ENCODE results near the gene SLC26A6. TPM values are rescaled to one million over a fixed set of nuclear protein-coding genes. Genes with fewer than 3 reads are reported as not detected.

SLC26A6 gene
- total RNA-seq, 1 experiment from 2014 or later = 55.1 TPM

GRCh38 chr3:48648188-48648850 is 13.1 kb upstream of the SLC26A6 start:
- H3K4me3 ChIP-seq (replicated peaks in 1 of 2; ENCODE audit: low read depth in 1 of 2, low read length in 2 of 2) = no peak overlapping the region
- no TSS peak for BruUV-seq (replicated peaks)
- H3K27ac ChIP-seq (ENCODE audit: low read depth, low read length) = no peak overlapping the region
- intact Hi-C loops (cut with micrococcal nuclease) = no loop called here
- H4K20me1 ChIP-seq (ENCODE audit: insufficient read depth) = no peaks in the 10 kb centered on the region
- ChIA-PET CTCF (no interaction called here), POLR2A (no interaction called here), RAD21 (ENCODE audit: low non-redundant PET in 1 of 2, low total read pairs in 2 of 2, uncharacterized antibody in 2 of 2, unreplicated experiment in 2 of 2) (no interaction called here)
- no peak overlapping the region for H3K9ac ChIP-seq (ENCODE audit: low read length)
- TF ChIP-seq EGR1 (IDR thresholded peaks at IDR 0.05; ENCODE audit: low read depth) = no peak
- no peak for TF ChIP-seq EZH2phosphoT487 (IDR thresholded peaks at IDR 0.05; ENCODE audit: borderline replicate concordance)
- no peak for TF ChIP-seq ELF1 (IDR thresholded peaks at IDR 0.05; ENCODE audit: borderline replicate concordance, low read depth)
- TF ChIP-seq MAX (IDR thresholded peaks at IDR 0.05) = no peak
- TF ChIP-seq EZH2 (IDR thresholded peaks at IDR 0.05) = no peak
- no peak for TF ChIP-seq CEBPB (IDR thresholded peaks at IDR 0.05; ENCODE audit: low read depth)
- no peak for TF ChIP-seq ZNF274 (IDR thresholded peaks at IDR 0.05; ENCODE audit: low read depth, low read length)
- no peak for TF ChIP-seq YY1 (IDR thresholded peaks at IDR 0.05; ENCODE audit: extremely low read depth, insufficient replicate concordance, low read depth, low read length)
- H3K9me3 ChIP-seq (ENCODE audit: control insufficient read depth in 1 of 2, insufficient read depth in 1 of 2, low read depth in 1 of 2, low read length in 2 of 2) = no peaks in the 10 kb centered on the region
- H3K36me3 ChIP-seq (ENCODE audit: control insufficient read depth in 1 of 2, insufficient read depth in 2 of 2, low read length in 2 of 2) = no peaks in the 10 kb centered on the region
- H3K27me3 ChIP-seq (ENCODE audit: insufficient read depth, low read length) = no peaks in the 10 kb centered on the region
- H3K4me1 ChIP-seq (ENCODE audit: control insufficient read depth in 1 of 2, insufficient read depth in 2 of 2, low read length in 2 of 2) = no peaks in the 10 kb centered on the region
- H3K9me2 ChIP-seq (ENCODE audit: insufficient read depth) = no peaks in the 10 kb centered on the region
- H2AFZ ChIP-seq (ENCODE audit: low read depth, low read length, poor library complexity, severe bottlenecking) = no peak overlapping the region
- H3K79me2 ChIP-seq (ENCODE audit: insufficient read depth, low read length) = no peaks in the 10 kb centered on the region
- ATAC-seq (no peak), DNase-seq (ENCODE audit: low read depth, low spot score) (no peak)
- H3K4me2 ChIP-seq (ENCODE audit: low read length) = no peak overlapping the region

- no peaks in the 10 kb centered on the region for H3K9me2 ChIP-seq (ENCODE audit: insufficient read depth)
- no peaks in the 10 kb centered on the region for H3K27me3 ChIP-seq (ENCODE audit: insufficient read depth, low read length)
- H3K4me3 ChIP-seq (replicated peaks in 1 of 2; ENCODE audit: low read depth in 1 of 2, low read length in 2 of 2) = no peak overlapping the region
- H3K4me1 ChIP-seq (ENCODE audit: control insufficient read depth in 1 of 2, insufficient read depth in 2 of 2, low read length in 2 of 2) = no peaks in the 10 kb centered on the region
- intact Hi-C loops (cut with micrococcal nuclease) = no loop called here
- no peak overlapping the region for H3K4me2 ChIP-seq (ENCODE audit: low read length)
- H3K79me2 ChIP-seq (ENCODE audit: insufficient read depth, low read length) = no peaks in the 10 kb centered on the region
- POLR2A ChIA-PET = no interaction called here
- no peak overlapping the region for H2AFZ ChIP-seq (ENCODE audit: low read depth, low read length, poor library complexity, severe bottlenecking)
- H3K9ac ChIP-seq (ENCODE audit: low read length) = no peak overlapping the region
- no peak overlapping the region for H3K27ac ChIP-seq (ENCODE audit: low read depth, low read length)
- H3K9me3 ChIP-seq (ENCODE audit: control insufficient read depth in 1 of 2, insufficient read depth in 1 of 2, low read depth in 1 of 2, low read length in 2 of 2) = no peaks in the 10 kb centered on the region
- RAD21 ChIA-PET (ENCODE audit: low non-redundant PET in 1 of 2, low total read pairs in 2 of 2, uncharacterized antibody in 2 of 2, unreplicated experiment in 2 of 2) = no interaction called here
- CTCF ChIA-PET = no interaction called here
- no peak for DNase-seq (ENCODE audit: low read depth, low spot score)
- no peaks in the 10 kb centered on the region for H4K20me1 ChIP-seq (ENCODE audit: insufficient read depth)
- ATAC-seq = no peak
- H3K36me3 ChIP-seq (ENCODE audit: control insufficient read depth in 1 of 2, insufficient read depth in 2 of 2, low read length in 2 of 2) = no peaks in the 10 kb centered on the region
- no TSS peak for BruUV-seq (replicated peaks)
- no peak for TF ChIP-seq JUND (IDR thresholded peaks at IDR 0.05)
- no peak for TF ChIP-seq ELF1 (IDR thresholded peaks at IDR 0.05; ENCODE audit: borderline replicate concordance, low read depth)
- TF ChIP-seq CTCF (IDR thresholded peaks at IDR 0.05 in 2 of 3, conservative IDR thresholded peaks at IDR 0.05 in 1 of 3; ENCODE audit: borderline replicate concordance in 1 of 3, insufficient read depth in 1 of 3, low read depth in 2 of 3, low read length in 2 of 3) = no peak
- TF ChIP-seq ATF3 (IDR thresholded peaks at IDR 0.05) = no peak
- no peak for TF ChIP-seq SIN3A (IDR thresholded peaks at IDR 0.05; ENCODE audit: low read depth)
- no peak for TF ChIP-seq POLR2AphosphoS5 (IDR thresholded peaks at IDR 0.05; ENCODE audit: low read depth, low read length)
- TF ChIP-seq CBX3 (IDR thresholded peaks at IDR 0.05; ENCODE audit: low read depth) = no peak
- TF ChIP-seq SRF (IDR thresholded peaks at IDR 0.05; ENCODE audit: low read depth) = no peak
- TF ChIP-seq EZH2phosphoT487 (IDR thresholded peaks at IDR 0.05; ENCODE audit: borderline replicate concordance) = no peak
- TF ChIP-seq TCF7L2 (IDR thresholded peaks at IDR 0.05; ENCODE audit: borderline replicate concordance, extremely low read depth, insufficient read depth, insufficient read length) = no peak
- no peak for TF ChIP-seq FOSL1 (IDR thresholded peaks at IDR 0.05; ENCODE audit: low read depth)
- no peak for TF ChIP-seq ZFX (IDR thresholded peaks at IDR 0.05)
- TF ChIP-seq ZNF274 (IDR thresholded peaks at IDR 0.05; ENCODE audit: low read depth, low read length) = no peak
- TF ChIP-seq RAD21 (IDR thresholded peaks at IDR 0.05; ENCODE audit: low read depth) = no peak
- TF ChIP-seq EGR1 (IDR thresholded peaks at IDR 0.05; ENCODE audit: low read depth) = no peak
- TF ChIP-seq YY1 (IDR thresholded peaks at IDR 0.05; ENCODE audit: extremely low read depth, insufficient replicate concordance, low read depth, low read length) = no peak
Measured at GRCh38 chr3:48647714-48648113, 12.5 kb upstream of the SLC26A6 start.
